PC-3 (cell line): Measurements from ENCODE around the gene PLOD1. TPM values are rescaled to one million over a fixed set of nuclear protein-coding genes. Genes with fewer than 3 reads are reported as not detected.

ENCODE experiments used
- ATAC-seq: fragments of 200-7000 bp; cut with Tn5 transposase; 2 replicates; pipeline ENCODE4 v1.9.1; 2020; ENCODE audit warnings: mild to moderate bottlenecking, moderate library complexity
- Bru-seq: library from RNA; stranded (reverse); fragments of 400-500 nt; gene quantifications from one replicate; lab custom pipeline; 2021; lab: Mats Ljungman, UMichigan
- BruChase-seq, 2 experiments: library from RNA; stranded (reverse); fragments of 400-500 nt; gene quantifications; one replicate each; lab custom pipeline; 2021; lab: Mats Ljungman, UMichigan
- BruUV-seq: library from RNA; stranded (reverse); fragments of 400-500 nt; replicated peaks from 2 replicates; lab custom pipeline; 2021; lab: Mats Ljungman, UMichigan
- CTCF ChIA-PET: fragments of 300-600 bp; sonication (Branson Sonifier 250); formaldehyde crosslinking; loops from one replicate; lab custom pipeline; 2022; ENCODE audit warnings: antibody characterized with exemption; lab: Charles Lee
- POLR2A ChIA-PET: fragments of 300-600 bp; sonication (Branson Sonifier 250); formaldehyde crosslinking; loops from one replicate; lab custom pipeline; 2022; ENCODE audit warnings: antibody characterized with exemption; ENCODE audit not compliant: unreplicated experiment; lab: Charles Lee
- DNase-seq: peaks from one replicate; pipeline ENCODE4 v3.0.0-alpha.2; 2015
- H2AFZ ChIP-seq: fragments of 300-600 bp; sonication (generic); 2 replicates; pipeline ENCODE4 v1.6.0; 2016; ENCODE audit warnings: antibody characterized with exemption, low read length
- H3F3A ChIP-seq: fragments of 300-600 bp; sonication (generic); one replicate; pipeline ENCODE4 v1.6.0; 2017; ENCODE audit warnings: antibody characterized with exemption, low read length, control low read depth, mild to moderate bottlenecking; ENCODE audit not compliant: unreplicated experiment
- H3K27ac ChIP-seq: fragments of 300-600 bp; sonication (generic); 2 replicates; pipeline ENCODE4 v1.5.1; 2016; ENCODE audit warnings: mild to moderate bottlenecking, low read length
- H3K27me3 ChIP-seq: fragments of 300-600 bp; sonication (generic); 2 replicates; pipeline ENCODE4 v1.6.1; 2016; ENCODE audit warnings: low read length, mixed read lengths
- H3K36me3 ChIP-seq: fragments of 300-600 bp; sonication (generic); 2 replicates; pipeline ENCODE4 v1.6.1; 2016; ENCODE audit warnings: low read depth, mixed run types, low read length, mixed read lengths
- H3K4me1 ChIP-seq: fragments of 300-600 bp; sonication (generic); 2 replicates; pipeline ENCODE4 v1.5.1; 2016; ENCODE audit warnings: low read length; ENCODE audit not compliant: insufficient read depth
- H3K4me2 ChIP-seq: fragments of 300-600 bp; sonication (generic); 2 replicates; pipeline ENCODE4 v1.6.0; 2016; ENCODE audit warnings: low read length
- H3K4me3 ChIP-seq: fragments of 300-600 bp; sonication (generic); 2 replicates; pipeline ENCODE4 v1.5.1; 2016; ENCODE audit warnings: mild to moderate bottlenecking, low read length, mixed read lengths
- H3K79me2 ChIP-seq: fragments of 300-600 bp; sonication (generic); 2 replicates; pipeline ENCODE4 v1.6.1; 2017; ENCODE audit warnings: low read length, mixed read lengths
- H3K9ac ChIP-seq: fragments of 300-600 bp; sonication (generic); 2 replicates; pipeline ENCODE4 v1.6.0; 2016; ENCODE audit warnings: mild to moderate bottlenecking, low read length
- H3K9me2 ChIP-seq: fragments of 300-600 bp; sonication (generic); replicated peaks from 2 replicates; pipeline ENCODE4 v1.6.1; 2016; ENCODE audit warnings: mixed run types, low read length, mixed read lengths
- H3K9me3 ChIP-seq: fragments of 300-600 bp; sonication (generic); 2 replicates; pipeline ENCODE4 v1.6.1; 2016; ENCODE audit warnings: low read length, mixed read lengths
- H4K20me1 ChIP-seq: fragments of 300-600 bp; sonication (generic); 2 replicates; pipeline ENCODE4 v1.6.1; 2016; ENCODE audit warnings: low read length, mixed read lengths
- EZH2 ChIP-seq: fragments of 300-600 bp; sonication (generic); IDR thresholded peaks from one replicate; pipeline ENCODE4 v1.6.1; 2017; ENCODE audit warnings: antibody characterized with exemption, mild to moderate bottlenecking, low read length; ENCODE audit not compliant: unreplicated experiment
- EZH2phosphoT487 ChIP-seq: fragments of 300-600 bp; sonication (generic); IDR thresholded peaks from 2 replicates; pipeline ENCODE4 v1.6.1; 2018; ENCODE audit warnings: mild to moderate bottlenecking, antibody characterized with exemption, low read length, borderline replicate concordance
- intact Hi-C: fragments of 100-400 bp; cut with micrococcal nuclease; formaldehyde crosslinking; loops from 2 replicates; pipeline ENCODE4 v1.9.0; 2023
- long read RNA-seq: library from polyadenylated mRNA; unstranded; transcript quantifications from one replicate; pipeline ENCODE4 v2.0.0, GENCODE V29; 2021; ENCODE audit not compliant: unreplicated experiment
- total RNA-seq: library from RNA; depleted of rRNA; stranded (reverse); fragments of >200 nt; gene quantifications from 2 replicates; pipeline ENCODE4 v1.2.3, GENCODE V29; 2014; rRNA removed
- TF ChIP-seq, protein P1 (sequence below): fragments of 300-600 bp; sonication (generic); conservative IDR thresholded peaks from 2 replicates; pipeline ENCODE4 v1.5.1; 2017; ENCODE audit warnings: antibody characterized with exemption, low read depth, mild to moderate bottlenecking, low read length

The PLOD1 gene
- total RNA-seq (179 and 216 TPM in 2 replicates), Bru-seq, nascent RNA (percentile 69 among the genes with signal in this experiment), BruChase-seq, experiment 1, labeled RNA remaining after a 6-hour chase (percentile 78 among the genes with signal in this experiment), BruChase-seq, experiment 2, labeled RNA remaining after a 2-hour chase (percentile 66 among the genes with signal in this experiment)
- long read RNA-seq, transcript PLOD1-207 (2 exons, 2,339 nt), result minor isoform, 5 of 310 reads
- long read RNA-seq, transcript PLOD1-201 (19 exons, 2,940 nt), result major isoform, 143 of 310 reads
- long read RNA-seq, partial matches to known transcripts, result 146 of 310 reads
- long read RNA-seq, other reads (novel, unspliced or antisense), result 16 of 310 reads

DNA sequence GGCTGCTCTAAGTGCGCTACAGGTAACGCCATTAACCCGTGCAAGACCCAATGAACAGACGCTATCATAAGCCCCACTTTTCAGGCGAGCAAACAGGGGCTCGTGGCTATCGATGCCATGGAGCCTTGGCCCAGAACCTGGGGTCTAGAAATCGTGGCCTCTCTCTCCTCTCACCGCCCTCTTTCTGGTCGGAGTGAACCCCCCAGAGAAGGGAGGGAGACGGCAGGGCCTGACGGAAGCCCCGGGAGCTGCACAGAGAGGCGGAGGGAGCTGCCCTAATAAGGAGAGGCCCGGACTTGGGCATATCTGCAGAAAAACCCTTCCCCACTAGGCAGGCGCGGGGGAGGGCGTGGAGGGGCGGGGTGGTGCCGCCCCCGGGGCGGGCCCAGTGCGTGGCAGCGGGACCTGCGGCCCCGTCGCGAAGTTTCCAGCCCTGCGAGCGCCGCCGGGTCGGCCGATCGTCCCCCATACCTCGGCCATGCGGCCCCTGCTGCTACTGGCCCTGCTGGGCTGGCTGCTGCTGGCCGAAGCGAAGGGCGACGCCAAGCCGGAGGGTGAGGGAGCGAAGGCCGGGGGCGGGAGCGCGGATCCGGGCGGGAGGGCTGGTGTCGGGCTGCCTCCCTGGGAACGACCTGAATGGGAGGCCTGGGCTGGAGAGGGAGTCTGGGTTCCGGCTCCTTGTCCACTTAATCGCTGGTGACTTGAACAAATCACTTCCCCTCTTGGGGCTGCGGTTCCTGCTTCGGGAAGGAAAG is at the start of gene PLOD1:
TSS of gene PLOD1 (plus strand) at position 416 of the 755 bp plus-strand sequence. CDS start at position 479, 63 bp downstream.
- TF ChIP-seq, protein P1, sequence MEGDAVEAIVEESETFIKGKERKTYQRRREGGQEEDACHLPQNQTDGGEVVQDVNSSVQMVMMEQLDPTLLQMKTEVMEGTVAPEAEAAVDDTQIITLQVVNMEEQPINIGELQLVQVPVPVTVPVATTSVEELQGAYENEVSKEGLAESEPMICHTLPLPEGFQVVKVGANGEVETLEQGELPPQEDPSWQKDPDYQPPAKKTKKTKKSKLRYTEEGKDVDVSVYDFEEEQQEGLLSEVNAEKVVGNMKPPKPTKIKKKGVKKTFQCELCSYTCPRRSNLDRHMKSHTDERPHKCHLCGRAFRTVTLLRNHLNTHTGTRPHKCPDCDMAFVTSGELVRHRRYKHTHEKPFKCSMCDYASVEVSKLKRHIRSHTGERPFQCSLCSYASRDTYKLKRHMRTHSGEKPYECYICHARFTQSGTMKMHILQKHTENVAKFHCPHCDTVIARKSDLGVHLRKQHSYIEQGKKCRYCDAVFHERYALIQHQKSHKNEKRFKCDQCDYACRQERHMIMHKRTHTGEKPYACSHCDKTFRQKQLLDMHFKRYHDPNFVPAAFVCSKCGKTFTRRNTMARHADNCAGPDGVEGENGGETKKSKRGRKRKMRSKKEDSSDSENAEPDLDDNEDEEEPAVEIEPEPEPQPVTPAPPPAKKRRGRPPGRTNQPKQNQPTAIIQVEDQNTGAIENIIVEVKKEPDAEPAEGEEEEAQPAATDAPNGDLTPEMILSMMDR, result no peak
- TF ChIP-seq EZH2, result no peak
- no peak for TF ChIP-seq EZH2phosphoT487
- H4K20me1 ChIP-seq, result no peaks in the 10 kb centered on the region
- no TSS peak for BruUV-seq
- H3F3A ChIP-seq, result no peaks in the 10 kb centered on the region
- H3K36me3 ChIP-seq, result no peaks in the 10 kb centered on the region
- peak within 1 kb of the TSS; percentile 10 for H3K27ac ChIP-seq
- H3K4me1 ChIP-seq, result peaks cover 30% of the 10 kb centered on the region
- peak within 1 kb of the TSS; percentile 79 for H3K4me3 ChIP-seq
- no peaks in the 10 kb centered on the region for H3K9me2 ChIP-seq
- H3K4me2 ChIP-seq, result peak within 1 kb of the TSS; percentile 84
- ChIA-PET CTCF (interaction anchor here (0.6 kb wide), 1 partner anchor 16 kb away, joined by 9 read pairs; no protein-coding TSS in a partner anchor), POLR2A (interaction anchor here (0.6 to 1.1 kb wide), 3 partner anchors 16 to 46 kb away, joined by 3 to 21 read pairs (median 17); partner anchors contain the start of gene MFN2)
- DNase-seq, result peak; percentile 86
- H3K27me3 ChIP-seq, result no peaks in the 10 kb centered on the region
- H3K9ac ChIP-seq, result peak within 1 kb of the TSS; percentile 76
- H2AFZ ChIP-seq, result peak within 1 kb of the TSS; percentile 92
- no peaks in the 10 kb centered on the region for H3K9me3 ChIP-seq
- H3K79me2 ChIP-seq, result peaks cover 49% of the 10 kb centered on the region
- intact Hi-C loops, result loop anchor here (5.0 kb wide), 1 partner anchor 43 kb away; no protein-coding TSS in a partner anchor
- ATAC-seq, result peak; percentile 88

DNA sequence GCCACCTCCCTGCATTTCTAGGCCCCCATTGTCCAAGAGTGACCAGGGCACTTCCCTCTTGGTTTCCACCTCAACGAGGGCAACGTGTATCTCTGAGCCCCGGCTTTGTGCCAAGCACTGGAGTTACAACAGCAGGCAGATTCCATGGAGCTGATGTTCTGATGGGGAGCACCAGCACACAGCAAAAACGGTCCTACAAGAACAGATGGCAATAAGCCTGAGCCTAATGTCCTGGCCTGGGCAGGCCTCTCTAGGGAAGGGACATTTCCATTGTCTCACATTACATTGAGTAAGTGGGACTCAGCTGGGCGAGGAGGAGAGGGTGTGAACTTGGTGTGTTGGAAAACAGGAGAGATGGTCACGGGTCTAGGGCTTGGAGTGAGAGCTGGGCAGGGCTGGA is 48.6 kb upstream of the PLOD1 start:
- no TSS peak for BruUV-seq
- Histone ChIP-seq H3K36me3 (no peaks in the 10 kb centered on the region), H2AFZ (no peak overlapping the region), H3K4me2 (no peak overlapping the region), H3K79me2 (no peaks in the 10 kb centered on the region), H3K9me3 (no peaks in the 10 kb centered on the region), H3K27me3 (no peaks in the 10 kb centered on the region), H3K9ac (no peak overlapping the region), H3K4me3 (no peak overlapping the region), H3K9me2 (no peaks in the 10 kb centered on the region), H3F3A (no peaks in the 10 kb centered on the region), H3K27ac (no peak overlapping the region), H3K4me1 (no peaks in the 10 kb centered on the region), H4K20me1 (no peaks in the 10 kb centered on the region)
- TF ChIP-seq EZH2, result no peak
- TF ChIP-seq EZH2phosphoT487, result no peak
- TF ChIP-seq, protein P1, result no peak
- intact Hi-C loops, result no loop called here
- no peak for DNase-seq
- ChIA-PET POLR2A (no interaction called here), CTCF (no interaction called here)
- no peak for ATAC-seq
